Endodermal cell (in vitro differentiated cells): ENCODE data around the gene NOBOX. TPM values are rescaled to one million over a fixed set of nuclear protein-coding genes. Genes with fewer than 3 reads are reported as not detected.
"Not testable (repeated sequence)": the region's sequence is repeated elsewhere in the genome, so short reads cannot be mapped to it uniquely, and the experiment has no call there.

Source experiments
- DNase-seq: peaks from one replicate; pipeline ENCODE4 v3.0.0-alpha.2; 2017
- H3K27ac ChIP-seq: 2 replicates; pipeline ENCODE4 v1.5.1; 2013; ENCODE audit warnings: mild to moderate bottlenecking, low read depth, low read length, moderate library complexity
- H3K27me3 ChIP-seq: 2 replicates; pipeline ENCODE4 v1.6.1; 2013; ENCODE audit warnings: mild to moderate bottlenecking, low read length, moderate library complexity; ENCODE audit not compliant: insufficient read depth, control insufficient read depth, poor library complexity, severe bottlenecking
- H3K36me3 ChIP-seq: 2 replicates; pipeline ENCODE4 v1.7.0; 2013; ENCODE audit warnings: mild to moderate bottlenecking, low read length, moderate library complexity; ENCODE audit not compliant: control insufficient read depth, insufficient read depth
- H3K4me1 ChIP-seq: one replicate; pipeline ENCODE4 v1.7.0; 2013; ENCODE audit warnings: low read length; ENCODE audit not compliant: control insufficient read depth, insufficient read depth
- H3K4me3 ChIP-seq: 2 replicates; pipeline ENCODE4 v1.5.1; 2013; ENCODE audit warnings: mild to moderate bottlenecking, low read length, moderate library complexity
- H3K9ac ChIP-seq: 2 replicates; pipeline ENCODE4 v1.6.1; 2013; ENCODE audit warnings: mild to moderate bottlenecking, low read length, moderate library complexity; ENCODE audit not compliant: poor library complexity, severe bottlenecking; ENCODE audit errors: extremely low read depth
- H3K9me3 ChIP-seq: 2 replicates; pipeline ENCODE4 v1.6.1; 2013; ENCODE audit warnings: mild to moderate bottlenecking, low read length, moderate library complexity; ENCODE audit not compliant: control insufficient read depth
- H3K27ac Mint-ChIP-seq: 2 replicates; pipeline ENCODE4 v1.8.0; 2020; ENCODE audit warnings: mixed read lengths
- H3K27me3 Mint-ChIP-seq: 2 replicates; pipeline ENCODE4 v1.8.0; 2021; ENCODE audit warnings: mild to moderate bottlenecking, mixed read lengths; ENCODE audit not compliant: insufficient read depth
- H3K36me3 Mint-ChIP-seq: 2 replicates; pipeline ENCODE4 v1.8.0; 2020; ENCODE audit warnings: low read depth, mixed read lengths
- H3K4me1 Mint-ChIP-seq: 2 replicates; pipeline ENCODE4 v1.8.0; 2020; ENCODE audit warnings: mixed read lengths
- H3K4me3 Mint-ChIP-seq: 2 replicates; pipeline ENCODE4 v1.8.0; 2020; ENCODE audit warnings: mild to moderate bottlenecking, moderate library complexity, mixed read lengths
- H3K9me3 Mint-ChIP-seq: 2 replicates; pipeline ENCODE4 v1.8.0; 2020; ENCODE audit warnings: mild to moderate bottlenecking, mixed read lengths
- WGBS, 2 experiments: methylation state at CpG; one replicate each; pipeline versions ENCODE4 v1.1.5 to v1.1.7; 2013; ENCODE audit warnings: missing lambda C conversion rate in 2 of 2, mixed read lengths in 1 of 2; ENCODE audit not compliant: insufficient coverage in 1 of 2, insufficient read length in 1 of 2; 5-methylcytosine and 5-hydroxymethylcytosine counted together
- total RNA-seq, 2 donors: library from RNA; stranded (reverse); fragmentation: NEBNext Ultra II Directional in 1 of 2; extraction: Animal tissue kit (Norgen Biotek cat#: 25700) in 1 of 2; gene quantifications; 2 replicates in 1 of 2; 3 replicates in 1 of 2; pipeline ENCODE4 v1.2.1, GENCODE V29; 2021

Gene NOBOX
- total RNA-seq, 2 donors from 2014 or later, result not detected

GRCh38 chr7:144355176-144355822, 48.2 kb downstream of the NOBOX start, which contains the start of gene ARHGEF5:
Gene ARHGEF5, plus strand, starts transcription at chr7:144355402. Its CDS starts 7,268 bp downstream, at chr7:144362670.
- H3K9me3 ChIP-seq, H3K27me3 ChIP-seq, H3K4me1 ChIP-seq, H3K36me3 Mint-ChIP-seq, H3K9ac ChIP-seq, H3K4me3 ChIP-seq, H3K27ac ChIP-seq, DNase-seq, H3K9me3 Mint-ChIP-seq, H3K27me3 Mint-ChIP-seq, H3K4me1 Mint-ChIP-seq, H3K36me3 ChIP-seq: not testable (repeated sequence)
- H3K27ac Mint-ChIP-seq, result peak within 1 kb of the TSS; percentile 95
- peak within 1 kb of the TSS; percentile 80 for H3K4me3 Mint-ChIP-seq
- WGBS, 2 experiments, result no CpG with 5 or more reads among the region's 50 CpGs

- H3K9me3 Mint-ChIP-seq, H3K27me3 Mint-ChIP-seq, H3K27ac Mint-ChIP-seq, H3K4me1 ChIP-seq, H3K4me1 Mint-ChIP-seq, H3K27me3 ChIP-seq, H3K36me3 Mint-ChIP-seq, H3K4me3 ChIP-seq, H3K27ac ChIP-seq, H3K36me3 ChIP-seq, H3K9ac ChIP-seq, H3K4me3 Mint-ChIP-seq, H3K9me3 ChIP-seq: not testable (repeated sequence)
- 69 to 76% methylated on average over 2 of the region's 3 CpGs for WGBS, 2 experiments
- DNase-seq, result peak; percentile 41
Measured at GRCh38 chr7:144351667-144352066, 51.8 kb downstream of the NOBOX start.

DNA sequence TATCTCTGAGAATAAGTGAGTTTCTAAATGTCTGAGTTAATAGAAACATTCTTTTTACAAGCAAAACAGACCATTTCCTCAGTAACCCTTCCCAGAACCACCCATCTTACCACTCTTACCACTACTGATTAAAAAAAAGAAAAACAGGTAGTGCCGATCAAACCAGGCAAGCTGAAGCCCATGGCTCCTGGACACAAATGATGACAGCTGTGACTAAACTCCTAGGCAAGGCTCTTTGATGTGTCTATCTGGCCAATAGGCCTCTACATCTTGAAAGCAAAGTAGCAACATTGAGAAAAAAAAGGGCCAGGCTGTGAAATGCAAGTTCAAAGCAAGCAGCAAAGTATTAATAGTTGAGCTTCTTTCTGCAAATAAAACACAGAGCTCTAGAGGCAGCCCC, 54.9 kb downstream of the NOBOX start:
- H3K27ac ChIP-seq, H3K9ac ChIP-seq, DNase-seq, H3K4me1 Mint-ChIP-seq, H3K4me3 Mint-ChIP-seq, H3K9me3 ChIP-seq, H3K36me3 Mint-ChIP-seq, H3K36me3 ChIP-seq, H3K4me3 ChIP-seq, H3K9me3 Mint-ChIP-seq, H3K4me1 ChIP-seq, H3K27me3 ChIP-seq, H3K27me3 Mint-ChIP-seq, H3K27ac Mint-ChIP-seq: not testable (repeated sequence)
- no CpG with 5 or more reads among the region's 1 CpG for WGBS, 2 experiments

Other genes starting within 250 kb of the NOBOX start
- gene CTAGE4, start 220.2 kb downstream of the NOBOX start, total RNA-seq, result 1 to 10 TPM; 6.3 to 8.7 TPM
- 10 to 100 TPM in 1 of 2 donors, 1 to 10 TPM in 1; 9.5 to 18.4 TPM for gene ARHGEF35, start 207.9 kb downstream of the NOBOX start, total RNA-seq
- gene OR2A42, start 164.1 kb downstream of the NOBOX start, total RNA-seq, result not detected
- gene OR2A7, start 138.9 kb downstream of the NOBOX start, total RNA-seq, result 1 to 10 TPM; 3.8 to 4.8 TPM
- 1 to 10 TPM in 1 of 2 donors, not detected in 1; 8.4 TPM for gene CTAGE8, start 134.4 kb downstream of the NOBOX start, total RNA-seq
- not detected for gene OR2A1, start 91.3 kb downstream of the NOBOX start, total RNA-seq
- 10 to 100 TPM; 22.8 to 43.1 TPM for gene ARHGEF5, start 48.3 kb downstream of the NOBOX start, total RNA-seq